Stimulated activated naive CD8-positive, alpha-beta T cell treated with anti-CD3 and anti-CD28 coated beads, Interleukin-15, Interleukin-2, amounts not matched to agents 100 ng/mL and 50 ng/mL, for 24 hours (primary cell): ENCODE measurements around the gene PNPO.

ENCODE experiments used
- H3K27ac Mint-ChIP-seq: one replicate; pipeline ENCODE4 v1.8.0; 2021; ENCODE audit warnings: mild to moderate bottlenecking, mixed read lengths
- H3K27me3 Mint-ChIP-seq: one replicate; pipeline ENCODE4 v1.8.0; 2021; ENCODE audit warnings: mixed read lengths
- H3K36me3 Mint-ChIP-seq: one replicate; pipeline ENCODE4 v1.8.0; 2021; ENCODE audit warnings: low read depth, mixed read lengths
- H3K4me1 Mint-ChIP-seq: one replicate; pipeline ENCODE4 v1.8.0; 2021; ENCODE audit warnings: low read depth, mixed read lengths
- H3K4me3 Mint-ChIP-seq: one replicate; pipeline ENCODE4 v1.8.0; 2021; ENCODE audit warnings: mild to moderate bottlenecking, mixed read lengths
- H3K9me3 Mint-ChIP-seq: one replicate; pipeline ENCODE4 v1.8.0; 2021; ENCODE audit warnings: mixed read lengths

The PNPO gene

GRCh38 chr17:47952171-47953021 is 11.0 kb downstream of the PNPO start:
- Mint-ChIP-seq H3K9me3 (no peaks in the 10 kb centered on the region), H3K27me3 (no peaks in the 10 kb centered on the region), H3K27ac (no peak overlapping the region), H3K4me1 (peaks cover 14% of the 10 kb centered on the region), H3K36me3 (peaks cover 10% of the 10 kb centered on the region), H3K4me3 (no peak overlapping the region)

GRCh38 chr17:47953909-47954308 is 12.5 kb downstream of the PNPO start:
- Mint-ChIP-seq H3K27ac (no peak overlapping the region), H3K4me1 (peaks cover 12% of the 10 kb centered on the region), H3K9me3 (no peaks in the 10 kb centered on the region), H3K4me3 (no peak overlapping the region), H3K27me3 (no peaks in the 10 kb centered on the region), H3K36me3 (peaks cover 4% of the 10 kb centered on the region)

- no peaks in the 10 kb centered on the region for H3K36me3 Mint-ChIP-seq
- no peak overlapping the region for H3K4me3 Mint-ChIP-seq
- H3K4me1 Mint-ChIP-seq: no peaks in the 10 kb centered on the region
- no peak overlapping the region for H3K27ac Mint-ChIP-seq
- no peaks in the 10 kb centered on the region for H3K9me3 Mint-ChIP-seq
- no peaks in the 10 kb centered on the region for H3K27me3 Mint-ChIP-seq
Measured at GRCh38 chr17:47955497-47956461, 14.4 kb downstream of the PNPO start.

GRCh38 chr17:47956791-47957590 is 15.6 kb downstream of the PNPO start:
- H3K27me3 Mint-ChIP-seq: no peaks in the 10 kb centered on the region
- H3K27ac Mint-ChIP-seq: no peak overlapping the region
- H3K36me3 Mint-ChIP-seq: no peaks in the 10 kb centered on the region
- no peak overlapping the region for H3K4me3 Mint-ChIP-seq
- H3K4me1 Mint-ChIP-seq: no peaks in the 10 kb centered on the region
- H3K9me3 Mint-ChIP-seq: no peaks in the 10 kb centered on the region

GRCh38 chr17:47957591-47958490 is 16.5 kb downstream of the PNPO start, which contains the start of gene PRR15L:
Gene PRR15L (minus strand): TSS chr17:47957883. CDS start chr17:47953234, 4,649 bp downstream.
- no peaks in the 10 kb centered on the region for H3K27me3 Mint-ChIP-seq
- no peak within 1 kb of the TSS for H3K27ac Mint-ChIP-seq
- H3K4me1 Mint-ChIP-seq: no peaks in the 10 kb centered on the region
- H3K4me3 Mint-ChIP-seq: no peak within 1 kb of the TSS
- H3K36me3 Mint-ChIP-seq: no peaks in the 10 kb centered on the region
- no peaks in the 10 kb centered on the region for H3K9me3 Mint-ChIP-seq

- Mint-ChIP-seq H3K27me3 (no peaks in the 10 kb centered on the region), H3K27ac (no peak overlapping the region), H3K4me1 (no peaks in the 10 kb centered on the region), H3K36me3 (no peaks in the 10 kb centered on the region), H3K4me3 (no peak overlapping the region), H3K9me3 (no peaks in the 10 kb centered on the region)
Measured at GRCh38 chr17:47959825-47960655, 18.7 kb downstream of the PNPO start.

GRCh38 chr17:47961406-47961805 is 20.0 kb downstream of the PNPO start:
- H3K36me3 Mint-ChIP-seq: no peaks in the 10 kb centered on the region
- H3K9me3 Mint-ChIP-seq: no peaks in the 10 kb centered on the region
- H3K27ac Mint-ChIP-seq: no peak overlapping the region
- no peaks in the 10 kb centered on the region for H3K4me1 Mint-ChIP-seq
- no peaks in the 10 kb centered on the region for H3K27me3 Mint-ChIP-seq
- no peak overlapping the region for H3K4me3 Mint-ChIP-seq

- Mint-ChIP-seq H3K4me3 (no peak overlapping the region), H3K4me1 (no peaks in the 10 kb centered on the region), H3K36me3 (no peaks in the 10 kb centered on the region), H3K9me3 (no peaks in the 10 kb centered on the region), H3K27ac (no peak overlapping the region), H3K27me3 (no peaks in the 10 kb centered on the region)
Measured at GRCh38 chr17:47962901-47963300, 21.5 kb downstream of the PNPO start.

GRCh38 chr17:47964856-47965255 is 23.5 kb downstream of the PNPO start:
- Mint-ChIP-seq H3K4me1 (peaks cover 3% of the 10 kb centered on the region), H3K36me3 (no peaks in the 10 kb centered on the region), H3K4me3 (no peak overlapping the region), H3K27me3 (no peaks in the 10 kb centered on the region), H3K27ac (no peak overlapping the region), H3K9me3 (no peaks in the 10 kb centered on the region)

- Mint-ChIP-seq H3K9me3 (no peaks in the 10 kb centered on the region), H3K27ac (no peak overlapping the region), H3K36me3 (no peaks in the 10 kb centered on the region), H3K4me1 (peaks cover 11% of the 10 kb centered on the region), H3K4me3 (no peak overlapping the region), H3K27me3 (no peaks in the 10 kb centered on the region)
Measured at GRCh38 chr17:47966079-47966519, 24.7 kb downstream of the PNPO start.

GRCh38 chr17:47967607-47968252 is 26.4 kb downstream of the PNPO start:
- Mint-ChIP-seq H3K4me3 (no peak overlapping the region), H3K9me3 (no peaks in the 10 kb centered on the region), H3K27ac (no peak overlapping the region), H3K4me1 (peaks cover 20% of the 10 kb centered on the region), H3K36me3 (peaks cover 4% of the 10 kb centered on the region), H3K27me3 (no peaks in the 10 kb centered on the region)

GRCh38 chr17:47968836-47969235 is 27.5 kb downstream of the PNPO start:
- H3K9me3 Mint-ChIP-seq: no peaks in the 10 kb centered on the region
- no peak overlapping the region for H3K4me3 Mint-ChIP-seq
- peaks cover 21% of the 10 kb centered on the region for H3K4me1 Mint-ChIP-seq
- no peaks in the 10 kb centered on the region for H3K27me3 Mint-ChIP-seq
- H3K36me3 Mint-ChIP-seq: peaks cover 11% of the 10 kb centered on the region
- no peak overlapping the region for H3K27ac Mint-ChIP-seq
